GM13976 (cell line): ENCODE results near the gene HOXC9.

Source experiments
- DNase-seq: peaks from one replicate; pipeline ENCODE4 v3.0.0; 2012; ENCODE audit warnings: low spot score
- in situ Hi-C: fragments of 300-500 bp; cut with MboI; formaldehyde crosslinking; loops from one replicate; pipeline ENCODE4 v1.12.0; 2022; ENCODE audit warnings: low sequenced_read_pairs, mixed read lengths, inconsistent platforms; ENCODE audit not compliant: unreplicated experiment
- TF ChIP-seq, protein P1 (sequence below): IDR thresholded peaks from 2 replicates; pipeline ENCODE4 v1.5.1; 2012; ENCODE audit warnings: borderline replicate concordance, mild to moderate bottlenecking; ENCODE audit not compliant: insufficient read depth; ENCODE audit errors: extremely low read depth, missing control alignments, control extremely low read depth

The HOXC9 gene

DNA sequence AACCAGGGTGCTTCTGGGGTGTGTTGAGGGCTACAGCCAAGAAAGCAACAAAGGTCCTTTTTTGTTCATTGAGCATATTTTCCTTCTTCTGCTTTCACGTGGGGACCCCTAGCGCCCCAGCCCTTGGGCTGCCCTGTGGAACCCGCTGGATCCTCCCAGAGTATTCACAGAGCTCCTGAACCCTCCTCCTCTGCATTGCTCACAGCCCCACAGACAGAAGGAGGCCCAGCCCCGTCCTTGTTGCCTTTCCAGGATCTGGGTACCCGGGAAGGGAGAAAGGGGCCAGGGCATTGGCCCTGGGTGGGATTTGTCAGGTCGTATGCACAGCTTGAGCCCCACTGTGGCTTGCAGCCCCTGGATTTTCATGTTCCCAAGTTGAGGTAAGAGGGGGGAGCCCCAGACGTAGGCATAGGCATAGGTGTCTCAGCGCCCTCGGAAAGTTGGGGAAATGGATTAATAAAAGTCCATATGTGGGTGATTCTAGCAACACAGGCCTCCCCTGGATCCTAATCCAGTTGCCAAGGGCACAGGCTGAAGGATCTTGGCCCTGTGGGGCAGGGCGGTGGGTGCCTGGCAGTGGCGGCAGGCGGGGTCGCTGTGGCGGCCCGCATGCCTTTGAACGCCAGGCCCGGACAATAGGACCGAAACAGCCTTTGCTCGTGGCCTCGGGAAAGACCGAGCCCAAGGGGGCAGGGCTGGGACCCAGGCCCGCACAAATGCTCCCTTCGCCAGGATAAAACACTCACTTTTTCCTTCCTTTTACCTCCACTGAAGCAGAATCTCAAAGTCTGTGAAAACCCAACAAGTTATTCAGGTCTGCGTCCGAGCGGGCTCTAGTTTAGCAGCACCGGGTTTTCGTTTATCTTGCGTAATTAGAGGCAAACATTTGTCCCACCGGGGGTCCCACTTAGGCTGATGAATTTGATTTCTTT, 18.1 kb upstream of the HOXC9 start:
- DNase-seq = no peak
- TF ChIP-seq, protein P1, sequence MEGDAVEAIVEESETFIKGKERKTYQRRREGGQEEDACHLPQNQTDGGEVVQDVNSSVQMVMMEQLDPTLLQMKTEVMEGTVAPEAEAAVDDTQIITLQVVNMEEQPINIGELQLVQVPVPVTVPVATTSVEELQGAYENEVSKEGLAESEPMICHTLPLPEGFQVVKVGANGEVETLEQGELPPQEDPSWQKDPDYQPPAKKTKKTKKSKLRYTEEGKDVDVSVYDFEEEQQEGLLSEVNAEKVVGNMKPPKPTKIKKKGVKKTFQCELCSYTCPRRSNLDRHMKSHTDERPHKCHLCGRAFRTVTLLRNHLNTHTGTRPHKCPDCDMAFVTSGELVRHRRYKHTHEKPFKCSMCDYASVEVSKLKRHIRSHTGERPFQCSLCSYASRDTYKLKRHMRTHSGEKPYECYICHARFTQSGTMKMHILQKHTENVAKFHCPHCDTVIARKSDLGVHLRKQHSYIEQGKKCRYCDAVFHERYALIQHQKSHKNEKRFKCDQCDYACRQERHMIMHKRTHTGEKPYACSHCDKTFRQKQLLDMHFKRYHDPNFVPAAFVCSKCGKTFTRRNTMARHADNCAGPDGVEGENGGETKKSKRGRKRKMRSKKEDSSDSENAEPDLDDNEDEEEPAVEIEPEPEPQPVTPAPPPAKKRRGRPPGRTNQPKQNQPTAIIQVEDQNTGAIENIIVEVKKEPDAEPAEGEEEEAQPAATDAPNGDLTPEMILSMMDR = no peak
- in situ Hi-C loops = no loop called here

DNA sequence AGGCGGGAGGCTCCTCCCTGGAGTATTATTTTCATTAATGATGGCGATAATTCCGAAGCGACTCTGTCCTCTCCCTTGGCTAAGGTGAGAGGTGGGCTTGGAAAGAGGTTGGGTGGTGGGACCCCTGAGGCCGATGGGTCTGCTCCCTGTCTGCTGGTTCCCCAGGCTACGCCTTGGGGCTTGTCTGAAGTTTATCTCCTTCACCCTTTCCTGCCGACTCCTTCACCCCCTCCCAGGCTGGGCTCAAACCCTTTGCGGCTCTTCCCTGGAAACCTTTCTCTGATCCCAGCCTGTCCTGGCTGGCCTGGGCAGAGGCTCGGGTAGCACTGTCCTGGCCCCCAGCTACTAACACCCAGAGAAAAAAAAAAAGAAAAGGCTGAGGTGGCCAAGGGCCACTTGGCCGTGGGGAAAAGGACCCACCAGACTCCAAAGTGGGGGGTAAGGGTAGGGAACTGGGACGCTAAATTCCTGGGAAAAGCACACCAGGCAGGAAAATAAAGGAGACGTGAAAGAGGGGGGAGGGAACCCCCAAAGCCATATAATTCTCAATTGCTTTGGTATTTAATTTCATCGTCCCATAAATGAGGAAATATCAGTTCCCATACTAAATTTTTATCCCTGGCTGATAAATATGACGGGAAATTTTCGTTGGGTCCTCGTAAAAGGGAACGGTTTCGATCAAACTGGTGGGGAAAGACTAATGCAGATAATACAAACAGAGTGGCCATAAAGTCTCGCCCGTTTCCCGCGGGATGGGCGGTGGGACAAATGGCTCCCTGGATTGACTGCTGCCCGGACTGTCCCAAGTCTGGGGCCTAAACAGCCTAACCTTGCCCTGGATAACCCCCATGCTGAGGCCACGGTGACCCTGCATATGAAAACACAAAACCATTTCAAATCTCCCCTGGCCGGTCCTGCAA, 17.1 kb upstream of the HOXC9 start:
- TF ChIP-seq, protein P1 = no peak
- in situ Hi-C loops = no loop called here
- no peak for DNase-seq

DNA sequence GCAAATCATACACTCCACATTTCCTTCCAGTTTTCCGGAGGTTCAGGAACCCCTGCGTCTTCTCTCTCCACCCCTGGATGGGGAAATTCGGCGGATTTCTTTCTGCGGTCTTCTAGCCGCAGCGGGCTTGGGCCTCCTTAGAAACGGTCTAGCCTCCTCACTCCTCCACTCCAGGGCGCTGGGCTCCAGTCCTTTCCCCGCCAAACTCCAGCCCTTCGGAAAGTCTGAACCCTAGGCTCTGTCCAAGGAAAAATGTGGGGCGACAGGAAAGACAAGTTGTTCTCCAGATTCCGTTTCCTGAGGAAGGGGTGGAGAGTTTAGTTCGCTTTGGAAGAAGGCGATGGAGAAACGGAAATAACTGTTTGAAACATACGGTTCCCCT, 16.4 kb upstream of the HOXC9 start:
- TF ChIP-seq, protein P1 = no peak
- DNase-seq = no peak
- in situ Hi-C loops = no loop called here

DNA sequence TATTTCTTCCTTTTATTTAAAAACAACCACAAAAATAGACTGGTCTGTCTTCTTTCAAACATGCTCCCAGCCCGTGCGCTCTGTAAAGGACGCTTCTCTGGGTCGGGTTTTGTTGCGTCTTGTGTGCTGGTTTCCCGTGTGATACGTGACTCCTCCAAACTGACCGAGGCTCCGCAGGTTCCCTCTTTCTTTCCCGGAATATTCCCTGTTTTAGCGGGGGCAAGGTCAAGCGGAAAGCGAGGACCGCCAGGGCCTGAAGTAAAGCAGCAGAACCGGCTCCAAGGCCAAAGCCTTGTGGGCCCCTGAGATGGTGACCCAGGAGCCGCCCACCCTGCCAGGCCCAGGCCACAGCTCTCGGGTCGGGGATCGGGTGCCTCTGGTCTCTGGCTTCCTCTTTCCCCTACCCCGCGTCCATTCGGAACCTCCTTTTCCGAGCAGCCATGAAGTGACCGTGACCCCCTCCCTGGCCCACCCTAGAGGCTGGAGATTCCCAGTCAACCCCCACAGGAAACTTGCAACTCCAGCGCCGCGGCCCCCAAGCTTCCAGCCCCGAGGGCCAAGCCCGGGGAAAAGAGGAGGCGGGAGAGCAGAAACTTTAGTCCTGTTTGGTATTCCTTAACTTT, 15.9 kb upstream of the HOXC9 start:
- no peak for DNase-seq
- in situ Hi-C loops = no loop called here
- TF ChIP-seq, protein P1 = no peak

DNA sequence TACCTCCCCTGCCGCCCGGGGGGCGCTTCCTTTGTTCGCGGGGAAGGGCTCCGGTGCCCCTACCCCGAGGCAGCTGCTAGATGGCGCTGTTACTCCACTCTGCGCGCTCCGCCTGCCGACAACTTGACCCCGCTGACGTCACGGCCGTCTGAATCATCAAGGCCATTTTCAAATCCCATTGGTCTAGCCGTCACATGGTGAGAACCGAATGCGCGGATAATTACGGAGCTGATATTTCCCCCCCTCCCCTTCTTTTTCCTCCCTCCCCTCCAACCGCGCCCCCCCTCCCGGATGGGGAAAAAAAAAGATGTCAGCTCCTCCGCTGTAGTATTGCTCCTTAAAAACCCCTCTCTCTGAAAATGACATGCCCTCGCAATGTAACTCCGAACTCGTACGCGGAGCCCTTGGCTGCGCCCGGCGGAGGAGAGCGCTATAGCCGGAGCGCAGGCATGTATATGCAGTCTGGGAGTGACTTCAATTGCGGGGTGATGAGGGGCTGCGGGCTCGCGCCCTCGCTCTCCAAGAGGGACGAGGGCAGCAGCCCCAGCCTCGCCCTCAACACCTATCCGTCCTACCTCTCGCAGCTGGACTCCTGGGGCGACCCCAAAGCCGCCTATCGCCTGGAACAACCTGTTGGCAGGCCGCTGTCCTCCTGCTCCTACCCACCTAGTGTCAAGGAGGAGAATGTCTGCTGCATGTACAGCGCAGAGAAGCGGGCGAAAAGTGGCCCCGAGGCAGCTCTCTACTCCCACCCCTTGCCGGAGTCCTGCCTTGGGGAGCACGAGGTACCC, 14.9 kb upstream of the HOXC9 start, which contains the start of gene HOXC10:
HOXC10 (plus strand) TSS at position 246 of the 791 bp plus-strand sequence; CDS start at position 360, 114 bp downstream.
- peak; percentile 91 for DNase-seq
- TF ChIP-seq, protein P1 = peak; percentile 93
- in situ Hi-C loops = no loop called here
